OCI-LY1 (cell line): ENCODE measurements around the gene GNRHR.

ENCODE experiments used
- CTCF ChIP-seq: fragments of 200-600 bp; sonication (generic), shearing (Covaris generic); IDR thresholded peaks from 2 replicates; pipeline ENCODE4 v1.5.1; 2017; ENCODE audit warnings: mild to moderate bottlenecking, antibody characterized with exemption, low read length, moderate library complexity, mixed read lengths
- EZH2 ChIP-seq: fragments of 200-600 bp; sonication (generic), shearing (Covaris generic); IDR thresholded peaks from 2 replicates; pipeline ENCODE4 v1.8.0; 2017; ENCODE audit warnings: borderline replicate concordance, mixed run types, mild to moderate bottlenecking, antibody characterized with exemption, low read length, moderate library complexity, mixed read lengths

GRCh38 chr4:67697860-67698687 is 56.1 kb downstream of the GNRHR start:
- TF ChIP-seq EZH2 (no peak), CTCF (no peak)
